ENCODE data around the gene SYT9. TPM values are rescaled to one million over a fixed set of nuclear protein-coding genes. Genes with fewer than 3 reads are reported as not detected.
A peak's percentile ranks its signal among the peaks of the same experiment; 100 is the strongest.

Gene SYT9
- total RNA-seq, 1 donor from 2014 or later = not detected

DNA sequence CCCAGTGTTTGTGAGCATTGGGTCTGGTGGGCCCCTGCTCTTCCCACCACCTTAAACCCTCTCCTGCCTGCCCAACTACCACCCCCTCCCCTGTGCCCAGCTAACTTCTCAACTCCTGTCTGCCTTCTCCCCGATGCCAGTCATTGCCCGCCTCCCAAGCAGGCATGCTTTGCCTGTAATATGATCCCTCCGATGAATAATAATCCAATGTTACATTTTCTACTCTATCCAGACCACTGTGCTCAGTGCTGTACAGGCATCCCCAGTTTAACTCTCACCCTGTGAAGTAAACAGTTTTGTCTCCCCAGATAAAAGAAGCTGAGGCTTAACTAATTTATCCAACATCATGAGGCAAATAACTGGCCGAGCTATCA, 198.1 kb downstream of the SYT9 start:
- FAIRE-seq = no peak
- H3K27me3 ChIP-seq (ENCODE audit: control insufficient read depth, insufficient read depth, low read length) = no peaks in the 10 kb centered on the region
- H3K36me3 ChIP-seq (ENCODE audit: control insufficient read depth, insufficient read depth, low read length) = no peaks in the 10 kb centered on the region
- H3K4me3 ChIP-seq (ENCODE audit: low read depth, low read length) = no peak overlapping the region
- TF ChIP-seq CTCF (IDR thresholded peaks at IDR 0.05; ENCODE audit: insufficient read depth, low read length, severe bottlenecking) = no peak
- peak; percentile 46 for DNase-seq (ENCODE audit: low read depth)

- DNase-seq (ENCODE audit: low read depth) (no peak), FAIRE-seq (no peak)
- H3K36me3 ChIP-seq (ENCODE audit: control insufficient read depth, insufficient read depth, low read length) = no peaks in the 10 kb centered on the region
- H3K4me3 ChIP-seq (ENCODE audit: low read depth, low read length) = no peak overlapping the region
- TF ChIP-seq CTCF (IDR thresholded peaks at IDR 0.05; ENCODE audit: insufficient read depth, low read length, severe bottlenecking) = no peak
- no peaks in the 10 kb centered on the region for H3K27me3 ChIP-seq (ENCODE audit: control insufficient read depth, insufficient read depth, low read length)
Measured at GRCh38 chr11:7450836-7451235, 199.1 kb downstream of the SYT9 start.

DNA sequence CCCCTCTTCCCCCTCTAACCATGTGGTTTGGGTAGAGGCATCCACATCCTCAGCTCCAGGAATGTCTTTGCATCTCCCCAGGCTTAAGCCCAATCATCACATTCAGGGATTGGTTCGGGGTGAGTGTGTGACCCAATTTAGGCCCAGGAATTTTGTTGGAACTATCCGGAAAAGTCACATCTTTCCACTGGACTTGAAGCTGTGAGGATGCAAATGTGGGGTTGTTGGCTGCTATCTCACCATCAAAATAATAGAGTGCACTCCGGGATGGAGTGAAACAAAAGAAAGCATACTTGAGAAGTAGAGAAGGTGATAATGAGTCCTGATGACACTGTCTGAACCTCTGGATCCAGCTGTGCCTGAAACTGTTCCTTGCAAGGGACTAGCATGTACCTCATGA, 199.8 kb downstream of the SYT9 start:
- Histone ChIP-seq H3K36me3 (ENCODE audit: control insufficient read depth, insufficient read depth, low read length) (no peaks in the 10 kb centered on the region), H3K4me3 (ENCODE audit: low read depth, low read length) (no peak overlapping the region), H3K27me3 (ENCODE audit: control insufficient read depth, insufficient read depth, low read length) (no peaks in the 10 kb centered on the region)
- DNase-seq (ENCODE audit: low read depth) (no peak), FAIRE-seq (no peak)
- TF ChIP-seq CTCF (IDR thresholded peaks at IDR 0.05; ENCODE audit: insufficient read depth, low read length, severe bottlenecking) = no peak

DNA sequence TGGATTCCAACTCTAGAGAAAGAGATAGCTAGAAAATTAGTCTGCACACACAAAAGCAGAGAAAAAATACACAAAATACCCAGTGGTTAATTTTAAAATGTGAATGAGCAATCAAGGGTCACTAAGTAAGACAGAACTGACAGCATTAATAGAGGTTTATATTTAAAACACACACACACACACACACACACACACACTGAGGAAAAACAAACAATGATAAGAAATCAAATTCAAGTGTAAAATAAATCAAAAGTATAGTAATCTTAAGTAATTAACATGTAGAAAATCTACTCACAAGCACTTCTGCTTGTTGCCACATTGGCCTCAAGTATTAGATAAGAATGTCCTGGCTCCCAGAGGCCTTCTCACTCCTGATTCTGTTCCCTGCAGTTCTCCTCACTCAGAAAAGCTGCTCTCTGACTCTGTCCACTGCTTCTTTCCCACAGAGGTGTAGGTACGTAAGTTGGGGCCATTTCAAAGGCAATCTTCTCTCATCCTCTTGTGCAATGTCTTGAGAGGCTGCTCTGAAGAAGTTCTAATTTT, 200.3 kb downstream of the SYT9 start:
- Histone ChIP-seq H3K4me3 (ENCODE audit: low read depth, low read length) (no peak overlapping the region), H3K27me3 (ENCODE audit: control insufficient read depth, insufficient read depth, low read length) (no peaks in the 10 kb centered on the region), H3K36me3 (ENCODE audit: control insufficient read depth, insufficient read depth, low read length) (no peaks in the 10 kb centered on the region)
- no peak for DNase-seq (ENCODE audit: low read depth)
- no peak for TF ChIP-seq CTCF (IDR thresholded peaks at IDR 0.05; ENCODE audit: insufficient read depth, low read length, severe bottlenecking)
- no peak for FAIRE-seq

DNA sequence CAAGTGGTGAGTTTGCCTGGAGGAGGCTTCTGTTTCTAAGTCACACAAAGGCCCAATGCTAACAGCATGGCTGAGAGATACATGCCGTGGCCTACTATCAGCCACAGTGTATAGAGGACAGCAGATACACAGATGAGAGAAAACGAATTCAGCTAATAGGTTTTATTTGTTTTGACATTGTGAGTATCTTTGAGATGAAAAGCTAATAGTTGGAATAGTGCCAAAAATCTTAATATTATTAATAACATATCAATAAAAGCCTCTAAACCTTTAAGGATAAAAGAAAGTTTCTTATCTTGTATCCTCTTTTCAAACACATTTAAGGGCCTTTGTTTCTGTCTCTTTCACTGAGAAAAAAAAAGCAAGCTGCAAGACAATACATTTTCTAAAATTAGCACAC, 203.2 kb downstream of the SYT9 start:
- TF ChIP-seq CTCF (IDR thresholded peaks at IDR 0.05; ENCODE audit: insufficient read depth, low read length, severe bottlenecking) = no peak
- Histone ChIP-seq H3K36me3 (ENCODE audit: control insufficient read depth, insufficient read depth, low read length) (no peaks in the 10 kb centered on the region), H3K4me3 (ENCODE audit: low read depth, low read length) (no peak overlapping the region), H3K27me3 (ENCODE audit: control insufficient read depth, insufficient read depth, low read length) (no peaks in the 10 kb centered on the region)
- FAIRE-seq (no peak), DNase-seq (ENCODE audit: low read depth) (no peak)

- TF ChIP-seq CTCF (IDR thresholded peaks at IDR 0.05; ENCODE audit: insufficient read depth, low read length, severe bottlenecking) = no peak
- Histone ChIP-seq H3K36me3 (ENCODE audit: control insufficient read depth, insufficient read depth, low read length) (no peaks in the 10 kb centered on the region), H3K4me3 (ENCODE audit: low read depth, low read length) (no peak overlapping the region), H3K27me3 (ENCODE audit: control insufficient read depth, insufficient read depth, low read length) (no peaks in the 10 kb centered on the region)
- DNase-seq (ENCODE audit: low read depth) = peak; percentile 83
- peak; percentile 23 for FAIRE-seq
Measured at GRCh38 chr11:7457211-7457610, 205.5 kb downstream of the SYT9 start.
